Stimulated activated CD4-positive, alpha-beta T cell treated with anti-CD3 and anti-CD28 coated beads, Interleukin-2, amount 100 ng/mL, for 48 hours (primary cell): ENCODE data around the gene GSTT4.
"Not testable (repeated sequence)": the region's sequence is repeated elsewhere in the genome, so short reads cannot be mapped to it uniquely, and the experiment has no call there.

Experiments
- DNase-seq, 2 donors: peaks; one replicate each; pipeline ENCODE4 v3.0.0-alpha.2; 2020

Gene GSTT4

GRCh38 chr22:24005201-24005600, at the start of gene GSTT4:
GSTT4 (minus strand) TSS chr22:24005453; CDS start chr22:24005356, 97 bp downstream.
- no peak for DNase-seq

- DNase-seq: no peak
Observed at GRCh38 chr22:24054356-24054755, 49.1 kb upstream of the GSTT4 start.

GRCh38 chr22:24053481-24054226, 48.4 kb upstream of the GSTT4 start:
- DNase-seq: no peak

GRCh38 chr22:24051568-24051967, 46.3 kb upstream of the GSTT4 start:
- DNase-seq: no peak

- no peak for DNase-seq
Observed at GRCh38 chr22:24051028-24051427, 45.8 kb upstream of the GSTT4 start.

GRCh38 chr22:24049978-24050377, 44.7 kb upstream of the GSTT4 start:
- DNase-seq: no peak

GRCh38 chr22:24049211-24049610, 44.0 kb upstream of the GSTT4 start:
- no peak for DNase-seq

GRCh38 chr22:24046024-24046423, 40.8 kb upstream of the GSTT4 start:
- DNase-seq: no peak

- no peak for DNase-seq
Observed at GRCh38 chr22:24043958-24044357, 38.7 kb upstream of the GSTT4 start.

- not testable (repeated sequence) for DNase-seq
Observed at GRCh38 chr22:24043465-24043864, 38.2 kb upstream of the GSTT4 start.

- DNase-seq: no peak
Observed at GRCh38 chr22:24040946-24041345, 35.7 kb upstream of the GSTT4 start.

- DNase-seq: no peak
Observed at GRCh38 chr22:24039046-24039445, 33.8 kb upstream of the GSTT4 start.

- no peak for DNase-seq
Observed at GRCh38 chr22:24037851-24038765, 32.9 kb upstream of the GSTT4 start.

- no peak for DNase-seq
Observed at GRCh38 chr22:24035296-24035695, 30.0 kb upstream of the GSTT4 start.

GRCh38 chr22:24033731-24034130, 28.5 kb upstream of the GSTT4 start:
- DNase-seq: no peak

GRCh38 chr22:24030186-24030702, 25.0 kb upstream of the GSTT4 start:
- DNase-seq: no peak

GRCh38 chr22:24029304-24029703, 24.1 kb upstream of the GSTT4 start:
- no peak for DNase-seq

GRCh38 chr22:24028533-24028932, 23.3 kb upstream of the GSTT4 start:
- no peak for DNase-seq

- DNase-seq: no peak
Observed at GRCh38 chr22:24027991-24028390, 22.7 kb upstream of the GSTT4 start.

GRCh38 chr22:24027389-24027975, 22.2 kb upstream of the GSTT4 start:
- DNase-seq: no peak

GRCh38 chr22:24026733-24027132, 21.5 kb upstream of the GSTT4 start:
- no peak for DNase-seq

- no peak for DNase-seq
Observed at GRCh38 chr22:24026056-24026455, 20.8 kb upstream of the GSTT4 start.

GRCh38 chr22:24025475-24025874, 20.2 kb upstream of the GSTT4 start:
- no peak for DNase-seq
